ENCODE results near the gene KLRF2.

DNA sequence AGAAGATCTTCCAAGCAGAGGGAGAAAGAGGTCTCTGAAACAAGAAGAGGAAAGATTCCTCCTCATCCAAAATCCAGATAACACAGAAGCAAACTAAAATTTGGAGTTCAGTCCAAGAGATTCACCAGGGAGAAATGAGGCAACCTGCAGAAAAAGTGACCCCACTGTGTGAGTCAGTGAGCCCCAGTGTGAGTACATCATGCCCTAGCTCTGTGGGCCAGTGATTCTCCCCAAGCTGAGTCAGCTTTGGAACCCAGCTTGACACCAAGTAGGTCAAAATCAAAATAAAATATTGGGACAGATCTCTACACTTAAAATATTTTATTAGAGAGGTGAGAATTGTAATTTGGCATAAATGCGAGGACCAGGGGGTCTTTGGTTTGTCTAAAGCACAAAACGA, 29.4 kb upstream of the KLRF2 start:
- TF ChIP-seq POLR2AphosphoS5 (IDR thresholded peaks at IDR 0.05; ENCODE audit: low read depth, low read length) (no peak), EZH2 (IDR thresholded peaks at IDR 0.05; ENCODE audit: low read depth, low read length, severe bottlenecking) (no peak), NRF1 (IDR thresholded peaks at IDR 0.05; ENCODE audit: low read depth, low read length) (no peak), POLR2A (IDR thresholded peaks at IDR 0.05; ENCODE audit: control extremely low read depth in 1 of 2, low read depth in 2 of 2, low read length in 2 of 2) (no peak), SUZ12 (IDR thresholded peaks at IDR 0.05; ENCODE audit: low read length) (no peak), JUN (IDR thresholded peaks at IDR 0.05; ENCODE audit: low read depth, low read length) (no peak), RXRA (IDR thresholded peaks at IDR 0.05; ENCODE audit: insufficient read depth, low read depth, low read length) (no peak), SIRT6 (IDR thresholded peaks at IDR 0.05; ENCODE audit: low read length) (no peak)
- TF ChIP-seq, protein P1, sequence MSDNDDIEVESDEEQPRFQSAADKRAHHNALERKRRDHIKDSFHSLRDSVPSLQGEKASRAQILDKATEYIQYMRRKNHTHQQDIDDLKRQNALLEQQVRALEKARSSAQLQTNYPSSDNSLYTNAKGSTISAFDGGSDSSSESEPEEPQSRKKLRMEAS (IDR thresholded peaks at IDR 0.05): no peak
- TF ChIP-seq, protein P2, sequence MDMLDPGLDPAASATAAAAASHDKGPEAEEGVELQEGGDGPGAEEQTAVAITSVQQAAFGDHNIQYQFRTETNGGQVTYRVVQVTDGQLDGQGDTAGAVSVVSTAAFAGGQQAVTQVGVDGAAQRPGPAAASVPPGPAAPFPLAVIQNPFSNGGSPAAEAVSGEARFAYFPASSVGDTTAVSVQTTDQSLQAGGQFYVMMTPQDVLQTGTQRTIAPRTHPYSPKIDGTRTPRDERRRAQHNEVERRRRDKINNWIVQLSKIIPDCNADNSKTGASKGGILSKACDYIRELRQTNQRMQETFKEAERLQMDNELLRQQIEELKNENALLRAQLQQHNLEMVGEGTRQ (IDR thresholded peaks at IDR 0.05; ENCODE audit: low read length): no peak
- TF ChIP-seq, protein P3, sequence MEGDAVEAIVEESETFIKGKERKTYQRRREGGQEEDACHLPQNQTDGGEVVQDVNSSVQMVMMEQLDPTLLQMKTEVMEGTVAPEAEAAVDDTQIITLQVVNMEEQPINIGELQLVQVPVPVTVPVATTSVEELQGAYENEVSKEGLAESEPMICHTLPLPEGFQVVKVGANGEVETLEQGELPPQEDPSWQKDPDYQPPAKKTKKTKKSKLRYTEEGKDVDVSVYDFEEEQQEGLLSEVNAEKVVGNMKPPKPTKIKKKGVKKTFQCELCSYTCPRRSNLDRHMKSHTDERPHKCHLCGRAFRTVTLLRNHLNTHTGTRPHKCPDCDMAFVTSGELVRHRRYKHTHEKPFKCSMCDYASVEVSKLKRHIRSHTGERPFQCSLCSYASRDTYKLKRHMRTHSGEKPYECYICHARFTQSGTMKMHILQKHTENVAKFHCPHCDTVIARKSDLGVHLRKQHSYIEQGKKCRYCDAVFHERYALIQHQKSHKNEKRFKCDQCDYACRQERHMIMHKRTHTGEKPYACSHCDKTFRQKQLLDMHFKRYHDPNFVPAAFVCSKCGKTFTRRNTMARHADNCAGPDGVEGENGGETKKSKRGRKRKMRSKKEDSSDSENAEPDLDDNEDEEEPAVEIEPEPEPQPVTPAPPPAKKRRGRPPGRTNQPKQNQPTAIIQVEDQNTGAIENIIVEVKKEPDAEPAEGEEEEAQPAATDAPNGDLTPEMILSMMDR (IDR thresholded peaks at IDR 0.05; ENCODE audit: control extremely low read depth in 1 of 3, insufficient read depth in 1 of 3, low read depth in 1 of 3, low read length in 3 of 3): no peak
- TF ChIP-seq, protein P4, sequence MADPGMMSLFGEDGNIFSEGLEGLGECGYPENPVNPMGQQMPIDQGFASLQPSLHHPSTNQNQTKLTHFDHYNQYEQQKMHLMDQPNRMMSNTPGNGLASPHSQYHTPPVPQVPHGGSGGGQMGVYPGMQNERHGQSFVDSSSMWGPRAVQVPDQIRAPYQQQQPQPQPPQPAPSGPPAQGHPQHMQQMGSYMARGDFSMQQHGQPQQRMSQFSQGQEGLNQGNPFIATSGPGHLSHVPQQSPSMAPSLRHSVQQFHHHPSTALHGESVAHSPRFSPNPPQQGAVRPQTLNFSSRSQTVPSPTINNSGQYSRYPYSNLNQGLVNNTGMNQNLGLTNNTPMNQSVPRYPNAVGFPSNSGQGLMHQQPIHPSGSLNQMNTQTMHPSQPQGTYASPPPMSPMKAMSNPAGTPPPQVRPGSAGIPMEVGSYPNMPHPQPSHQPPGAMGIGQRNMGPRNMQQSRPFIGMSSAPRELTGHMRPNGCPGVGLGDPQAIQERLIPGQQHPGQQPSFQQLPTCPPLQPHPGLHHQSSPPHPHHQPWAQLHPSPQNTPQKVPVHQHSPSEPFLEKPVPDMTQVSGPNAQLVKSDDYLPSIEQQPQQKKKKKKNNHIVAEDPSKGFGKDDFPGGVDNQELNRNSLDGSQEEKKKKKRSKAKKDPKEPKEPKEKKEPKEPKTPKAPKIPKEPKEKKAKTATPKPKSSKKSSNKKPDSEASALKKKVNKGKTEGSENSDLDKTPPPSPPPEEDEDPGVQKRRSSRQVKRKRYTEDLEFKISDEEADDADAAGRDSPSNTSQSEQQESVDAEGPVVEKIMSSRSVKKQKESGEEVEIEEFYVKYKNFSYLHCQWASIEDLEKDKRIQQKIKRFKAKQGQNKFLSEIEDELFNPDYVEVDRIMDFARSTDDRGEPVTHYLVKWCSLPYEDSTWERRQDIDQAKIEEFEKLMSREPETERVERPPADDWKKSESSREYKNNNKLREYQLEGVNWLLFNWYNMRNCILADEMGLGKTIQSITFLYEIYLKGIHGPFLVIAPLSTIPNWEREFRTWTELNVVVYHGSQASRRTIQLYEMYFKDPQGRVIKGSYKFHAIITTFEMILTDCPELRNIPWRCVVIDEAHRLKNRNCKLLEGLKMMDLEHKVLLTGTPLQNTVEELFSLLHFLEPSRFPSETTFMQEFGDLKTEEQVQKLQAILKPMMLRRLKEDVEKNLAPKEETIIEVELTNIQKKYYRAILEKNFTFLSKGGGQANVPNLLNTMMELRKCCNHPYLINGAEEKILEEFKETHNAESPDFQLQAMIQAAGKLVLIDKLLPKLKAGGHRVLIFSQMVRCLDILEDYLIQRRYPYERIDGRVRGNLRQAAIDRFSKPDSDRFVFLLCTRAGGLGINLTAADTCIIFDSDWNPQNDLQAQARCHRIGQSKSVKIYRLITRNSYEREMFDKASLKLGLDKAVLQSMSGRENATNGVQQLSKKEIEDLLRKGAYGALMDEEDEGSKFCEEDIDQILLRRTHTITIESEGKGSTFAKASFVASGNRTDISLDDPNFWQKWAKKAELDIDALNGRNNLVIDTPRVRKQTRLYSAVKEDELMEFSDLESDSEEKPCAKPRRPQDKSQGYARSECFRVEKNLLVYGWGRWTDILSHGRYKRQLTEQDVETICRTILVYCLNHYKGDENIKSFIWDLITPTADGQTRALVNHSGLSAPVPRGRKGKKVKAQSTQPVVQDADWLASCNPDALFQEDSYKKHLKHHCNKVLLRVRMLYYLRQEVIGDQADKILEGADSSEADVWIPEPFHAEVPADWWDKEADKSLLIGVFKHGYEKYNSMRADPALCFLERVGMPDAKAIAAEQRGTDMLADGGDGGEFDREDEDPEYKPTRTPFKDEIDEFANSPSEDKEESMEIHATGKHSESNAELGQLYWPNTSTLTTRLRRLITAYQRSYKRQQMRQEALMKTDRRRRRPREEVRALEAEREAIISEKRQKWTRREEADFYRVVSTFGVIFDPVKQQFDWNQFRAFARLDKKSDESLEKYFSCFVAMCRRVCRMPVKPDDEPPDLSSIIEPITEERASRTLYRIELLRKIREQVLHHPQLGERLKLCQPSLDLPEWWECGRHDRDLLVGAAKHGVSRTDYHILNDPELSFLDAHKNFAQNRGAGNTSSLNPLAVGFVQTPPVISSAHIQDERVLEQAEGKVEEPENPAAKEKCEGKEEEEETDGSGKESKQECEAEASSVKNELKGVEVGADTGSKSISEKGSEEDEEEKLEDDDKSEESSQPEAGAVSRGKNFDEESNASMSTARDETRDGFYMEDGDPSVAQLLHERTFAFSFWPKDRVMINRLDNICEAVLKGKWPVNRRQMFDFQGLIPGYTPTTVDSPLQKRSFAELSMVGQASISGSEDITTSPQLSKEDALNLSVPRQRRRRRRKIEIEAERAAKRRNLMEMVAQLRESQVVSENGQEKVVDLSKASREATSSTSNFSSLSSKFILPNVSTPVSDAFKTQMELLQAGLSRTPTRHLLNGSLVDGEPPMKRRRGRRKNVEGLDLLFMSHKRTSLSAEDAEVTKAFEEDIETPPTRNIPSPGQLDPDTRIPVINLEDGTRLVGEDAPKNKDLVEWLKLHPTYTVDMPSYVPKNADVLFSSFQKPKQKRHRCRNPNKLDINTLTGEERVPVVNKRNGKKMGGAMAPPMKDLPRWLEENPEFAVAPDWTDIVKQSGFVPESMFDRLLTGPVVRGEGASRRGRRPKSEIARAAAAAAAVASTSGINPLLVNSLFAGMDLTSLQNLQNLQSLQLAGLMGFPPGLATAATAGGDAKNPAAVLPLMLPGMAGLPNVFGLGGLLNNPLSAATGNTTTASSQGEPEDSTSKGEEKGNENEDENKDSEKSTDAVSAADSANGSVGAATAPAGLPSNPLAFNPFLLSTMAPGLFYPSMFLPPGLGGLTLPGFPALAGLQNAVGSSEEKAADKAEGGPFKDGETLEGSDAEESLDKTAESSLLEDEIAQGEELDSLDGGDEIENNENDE (IDR thresholded peaks at IDR 0.05; ENCODE audit: insufficient replicate concordance, low read length): no peak
